GM08714 (cell line): ENCODE data around the gene NOTCH1.

ENCODE experiments used
- H3K4me3 ChIP-seq: fragments of 200-500 bp; sonication (Bioruptor generic); 2 replicates; pipeline ENCODE4 v1.5.1; 2014; ENCODE audit warnings: mild to moderate bottlenecking, low read length, inconsistent platforms
- ZNF274 ChIP-seq: IDR thresholded peaks from 2 replicates; pipeline ENCODE4 v1.6.1; 2012; ENCODE audit warnings: mild to moderate bottlenecking, low read depth, low read length

Gene NOTCH1

DNA sequence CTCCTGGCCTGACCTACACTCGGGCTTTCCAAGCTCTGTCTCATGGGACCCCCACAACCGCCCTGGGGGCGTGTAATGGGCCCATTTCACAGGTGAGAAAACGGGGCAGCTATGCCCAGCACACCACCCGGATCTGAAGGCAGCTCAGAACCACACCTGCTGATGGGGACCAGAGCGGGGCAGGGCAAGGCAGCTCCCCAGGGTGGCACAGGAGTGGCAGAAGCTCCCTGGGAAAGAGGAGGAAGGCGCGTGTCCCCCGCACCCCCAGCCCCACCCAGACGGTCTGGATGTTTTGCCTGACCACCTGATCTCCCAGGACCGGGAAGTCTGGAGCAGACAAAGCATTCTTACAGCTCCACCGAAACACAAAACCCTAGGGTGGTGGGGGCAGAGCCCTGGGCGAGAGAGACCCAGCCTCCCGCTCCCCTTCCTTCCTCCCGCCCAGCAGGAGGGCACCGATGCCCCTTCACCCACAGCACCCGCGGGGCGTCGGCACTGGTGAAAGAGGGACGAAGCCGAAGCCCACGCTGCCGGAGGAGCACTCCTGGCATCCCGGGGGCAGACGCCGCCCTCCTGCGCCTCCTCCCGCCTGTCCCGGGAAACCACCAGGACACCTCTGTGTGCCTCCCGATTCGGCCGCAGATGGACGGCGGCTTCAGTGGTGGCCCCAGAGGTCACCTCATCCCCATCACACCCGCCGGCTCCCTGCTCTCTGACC lies 14.5 kb downstream of the NOTCH1 start:
- no peak for TF ChIP-seq ZNF274
- no peak overlapping the region for H3K4me3 ChIP-seq

- H3K4me3 ChIP-seq, result no peak overlapping the region
- TF ChIP-seq ZNF274, result no peak
Measured at GRCh38 chr9:136530461-136531089, 15.3 kb downstream of the NOTCH1 start.

DNA sequence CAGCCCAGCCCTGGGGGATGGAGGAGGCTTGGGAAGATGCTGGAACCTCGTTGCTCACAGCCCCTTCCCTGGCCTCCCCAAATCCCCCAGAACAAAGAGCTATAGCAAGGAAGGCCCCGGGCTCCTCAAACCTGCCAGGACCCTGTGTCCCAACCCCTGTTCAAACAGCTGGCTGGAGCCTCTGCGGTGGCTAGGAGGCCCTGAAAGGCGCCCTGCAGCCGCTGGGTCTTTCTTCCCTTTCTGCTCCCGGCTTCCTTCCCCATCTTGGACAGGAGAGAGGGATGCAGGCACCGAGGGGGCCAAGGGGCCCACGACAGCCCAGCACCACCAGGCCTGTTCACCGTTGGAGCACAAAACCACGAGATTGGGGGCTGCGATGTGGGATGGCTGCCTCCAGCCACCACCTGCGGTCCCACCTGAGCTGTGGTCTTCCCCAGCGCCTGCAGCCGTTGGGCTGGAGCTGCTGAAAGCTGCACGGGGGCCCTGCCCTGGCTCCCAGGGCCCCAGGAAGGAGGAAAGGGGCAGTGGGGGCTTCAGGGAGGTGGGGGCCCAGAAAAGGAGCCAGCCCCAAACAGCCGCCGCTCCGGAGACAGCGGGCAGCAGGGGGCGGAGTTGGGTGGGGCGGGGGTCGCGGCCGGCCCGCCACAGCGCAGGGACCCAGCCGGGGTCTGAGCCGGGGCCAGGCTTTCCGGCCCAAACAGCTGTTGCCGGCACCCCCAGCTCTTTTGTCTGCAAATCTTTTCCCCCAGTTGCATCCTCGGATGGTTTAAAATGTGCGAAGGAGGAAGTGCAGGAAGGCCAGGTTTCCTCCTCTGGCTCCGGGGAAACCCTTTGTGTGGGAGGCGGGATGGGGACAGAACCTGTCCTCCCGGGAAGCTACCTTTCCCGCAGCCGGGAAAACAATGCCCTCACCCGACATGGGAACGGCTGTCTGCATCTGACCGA lies 16.1 kb downstream of the NOTCH1 start:
- TF ChIP-seq ZNF274, result no peak
- no peak overlapping the region for H3K4me3 ChIP-seq

- TF ChIP-seq ZNF274, result no peak
- H3K4me3 ChIP-seq, result no peak overlapping the region
Measured at GRCh38 chr9:136528716-136529341, 17.0 kb downstream of the NOTCH1 start.

GRCh38 chr9:136527721-136528710 lies 17.8 kb downstream of the NOTCH1 start:
- TF ChIP-seq ZNF274, result no peak
- H3K4me3 ChIP-seq, result no peak overlapping the region

GRCh38 chr9:136527131-136527530 lies 18.7 kb downstream of the NOTCH1 start:
- TF ChIP-seq ZNF274, result no peak
- no peak overlapping the region for H3K4me3 ChIP-seq

GRCh38 chr9:136526625-136527066 lies 19.2 kb downstream of the NOTCH1 start:
- no peak overlapping the region for H3K4me3 ChIP-seq

DNA sequence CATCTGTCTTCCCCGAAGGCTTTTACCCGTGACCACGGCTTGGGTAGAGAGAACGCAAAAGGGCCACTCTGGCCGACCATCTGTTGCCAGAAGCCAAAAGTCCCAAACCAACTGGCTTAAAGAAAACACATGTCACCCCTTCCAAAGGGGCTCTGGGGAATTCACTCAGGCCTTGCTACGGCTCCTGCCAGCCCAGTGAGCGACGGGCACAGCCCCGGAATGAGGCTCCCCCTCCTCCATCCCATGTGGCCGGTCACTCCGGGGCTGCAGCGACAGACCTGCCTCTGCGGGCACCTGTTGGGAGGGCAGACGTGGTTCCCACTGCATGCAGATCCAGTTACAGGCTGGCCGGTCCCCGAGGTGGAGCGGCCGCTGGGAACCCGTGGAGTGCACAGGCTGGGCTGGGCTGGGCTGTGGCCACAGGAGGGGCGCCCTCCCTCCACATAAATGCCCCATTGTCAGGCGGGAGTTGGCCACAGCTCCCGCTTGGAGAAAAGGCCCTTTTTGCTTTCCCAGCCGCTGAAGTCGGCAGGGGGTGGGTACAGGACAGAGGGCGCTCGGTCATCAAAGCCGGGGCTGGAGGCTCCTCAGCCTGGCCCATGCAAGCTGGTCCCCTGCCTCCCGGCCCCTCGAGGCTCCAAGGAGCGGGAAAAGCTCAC lies 19.9 kb downstream of the NOTCH1 start:
- no peak for TF ChIP-seq ZNF274
- H3K4me3 ChIP-seq, result no peak overlapping the region

More at GRCh38 chr9:136526625-136527066, 19.2 kb downstream of the NOTCH1 start:
- TF ChIP-seq ZNF274, result no peak

GRCh38 chr9:136525207-136525606 lies 20.6 kb downstream of the NOTCH1 start:
- H3K4me3 ChIP-seq, result no peak overlapping the region
- no peak for TF ChIP-seq ZNF274

DNA sequence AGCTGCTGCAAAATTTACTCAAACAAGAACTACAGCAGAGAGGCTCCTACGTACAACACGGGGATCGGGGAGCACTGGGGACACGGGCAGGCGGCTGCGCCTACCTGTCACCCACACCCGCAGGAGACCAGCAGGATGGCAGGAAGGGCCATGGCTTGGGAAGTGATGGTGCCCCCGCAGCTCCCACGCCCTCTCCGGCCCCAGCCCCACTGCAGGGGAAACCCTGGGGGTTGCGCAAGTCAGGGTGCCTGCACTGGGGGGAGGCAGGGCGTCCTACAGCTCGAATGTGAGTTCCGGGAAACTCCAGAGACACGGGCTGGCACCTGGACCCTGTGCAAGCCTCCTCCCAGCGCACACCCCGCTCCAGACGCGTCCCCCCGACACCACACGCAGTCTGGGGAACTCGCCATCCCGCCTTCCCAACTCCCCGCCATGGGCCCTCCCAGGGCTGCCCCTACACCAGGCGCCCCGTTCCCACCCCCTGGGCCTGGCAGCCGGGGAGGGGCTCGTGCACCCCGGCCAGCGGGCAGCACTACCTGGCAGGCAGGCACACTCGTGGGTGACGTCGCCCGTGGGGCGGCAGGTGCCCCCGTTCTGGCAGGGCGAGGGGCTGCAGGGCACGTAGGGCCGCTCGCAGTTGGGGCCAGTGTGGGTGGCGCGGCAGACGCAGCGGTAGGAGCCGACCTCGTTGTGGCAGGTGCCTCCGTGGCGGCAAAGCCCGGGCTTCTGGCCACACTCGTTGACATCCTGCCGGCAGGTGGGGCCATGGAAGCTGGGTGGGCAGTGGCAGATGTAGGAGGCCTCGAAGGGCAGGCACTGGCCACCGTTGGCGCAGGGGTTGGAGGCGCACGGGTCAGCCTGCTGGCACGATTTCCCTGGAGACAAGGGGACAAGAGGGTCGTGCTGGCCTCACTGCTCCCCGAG lies 23.3 kb downstream of the NOTCH1 start:
- no peak for TF ChIP-seq ZNF274

DNA sequence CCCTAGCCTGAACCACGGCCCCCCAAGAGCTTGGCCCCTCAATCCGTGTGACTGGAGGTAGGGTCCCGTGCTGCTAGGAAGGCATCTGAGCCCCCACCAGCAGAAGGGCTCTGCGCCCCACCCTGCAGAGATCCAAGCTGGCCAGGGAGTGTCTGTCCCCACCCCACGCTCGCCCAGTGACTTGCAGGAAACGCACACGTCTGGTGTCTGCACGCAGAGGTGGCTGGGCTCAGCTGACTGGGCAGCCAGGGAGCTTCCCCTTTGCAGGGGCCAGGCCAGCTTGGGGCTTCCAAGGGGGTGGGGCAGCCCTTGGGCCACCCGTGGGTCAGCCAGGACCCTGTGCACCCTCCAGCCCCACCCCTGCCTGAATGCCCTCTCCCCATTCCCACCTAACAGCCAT lies 24.3 kb downstream of the NOTCH1 start:
- H3K4me3 ChIP-seq, result no peak overlapping the region
- no peak for TF ChIP-seq ZNF274

More for the DNA sequence above, 23.3 kb downstream of the NOTCH1 start:
- H3K4me3 ChIP-seq, result no peak overlapping the region
